Mesothelial cell of epicardium (in vitro differentiated cells): ENCODE measurements around the gene LIMD2. TPM values are rescaled to one million over a fixed set of nuclear protein-coding genes. Genes with fewer than 3 reads are reported as not detected.
"Not testable (repeated sequence)": the region's sequence is repeated elsewhere in the genome, so short reads cannot be mapped to it uniquely, and the experiment has no call there.

Source experiments
- DNase-seq, 2 experiments: peaks; one replicate each; pipeline ENCODE4 v3.0.0; 2021; ENCODE audit warnings: low spot score in 2 of 2; ENCODE audit not compliant: unreplicated experiment in 2 of 2
- H3K27ac Mint-ChIP-seq: 2 replicates; pipeline ENCODE4 v1.8.0; 2021; ENCODE audit warnings: mixed read lengths
- H3K27me3 Mint-ChIP-seq: 2 replicates; pipeline ENCODE4 v1.8.0; 2021; ENCODE audit warnings: low read depth, mixed read lengths
- H3K36me3 Mint-ChIP-seq: 2 replicates; pipeline ENCODE4 v1.8.0; 2021; ENCODE audit warnings: mixed read lengths
- H3K4me1 Mint-ChIP-seq: 2 replicates; pipeline ENCODE4 v1.8.0; 2021; ENCODE audit warnings: mixed read lengths
- H3K4me3 Mint-ChIP-seq: 2 replicates; pipeline ENCODE4 v1.8.0; 2021; ENCODE audit warnings: mild to moderate bottlenecking, moderate library complexity, mixed read lengths
- H3K9me3 Mint-ChIP-seq: 2 replicates; pipeline ENCODE4 v1.8.0; 2021; ENCODE audit warnings: mixed read lengths
- CTCF ChIP-seq: fragments of 200-600 bp; sonication (generic); IDR thresholded peaks from one replicate; pipeline ENCODE4 v1.5.0; 2021; ENCODE audit warnings: antibody characterized with exemption; ENCODE audit not compliant: unreplicated experiment
- total RNA-seq: library from RNA; stranded (reverse); gene quantifications from 3 replicates; pipeline ENCODE4 v1.2.1, GENCODE V29; 2021

The LIMD2 gene
- total RNA-seq, 1 donor from 2014 or later = 76.5 TPM

GRCh38 chr17:63735691-63736090 is 35.8 kb upstream of the LIMD2 start:
- no peak for DNase-seq
- peaks cover 2% of the 10 kb centered on the region for H3K36me3 Mint-ChIP-seq
- no peaks in the 10 kb centered on the region for H3K27me3 Mint-ChIP-seq
- H3K4me1 Mint-ChIP-seq = peaks cover 3% of the 10 kb centered on the region
- H3K9me3 Mint-ChIP-seq = no peaks in the 10 kb centered on the region
- H3K4me3 Mint-ChIP-seq = no peak overlapping the region
- no peak for TF ChIP-seq CTCF
- no peak overlapping the region for H3K27ac Mint-ChIP-seq

DNA sequence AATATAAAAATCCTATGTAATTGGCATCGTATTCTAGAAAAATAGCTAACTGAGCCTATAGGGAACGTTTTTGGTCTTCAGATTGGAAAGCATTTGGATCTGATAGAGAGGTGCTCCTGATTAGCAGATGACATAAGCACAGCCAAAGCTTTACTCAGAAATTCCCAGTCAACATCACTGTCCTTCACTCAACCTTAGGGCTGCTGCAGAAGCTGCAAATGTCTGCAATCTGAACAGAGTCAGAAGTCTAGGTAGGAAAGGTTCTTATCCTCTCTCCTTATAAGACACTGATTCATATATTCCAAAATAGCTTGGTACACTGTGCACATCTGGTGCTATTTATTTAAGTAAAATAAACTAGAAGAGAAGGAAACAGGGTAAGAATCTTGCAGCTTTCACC is 22.5 kb upstream of the LIMD2 start:
- Mint-ChIP-seq H3K9me3 (no peaks in the 10 kb centered on the region), H3K27ac (no peak overlapping the region)
- TF ChIP-seq CTCF = no peak

GRCh38 chr17:63720194-63720593 is 20.3 kb upstream of the LIMD2 start:
- H3K27me3 Mint-ChIP-seq, H3K4me3 Mint-ChIP-seq, H3K36me3 Mint-ChIP-seq, H3K9me3 Mint-ChIP-seq, H3K4me1 Mint-ChIP-seq, DNase-seq, H3K27ac Mint-ChIP-seq: not testable (repeated sequence)

More for the DNA sequence above, 22.5 kb upstream of the LIMD2 start:
- Mint-ChIP-seq H3K27me3 (no peaks in the 10 kb centered on the region), H3K36me3 (peaks cover 10% of the 10 kb centered on the region), H3K4me3 (no peak overlapping the region), H3K4me1 (no peaks in the 10 kb centered on the region)
- DNase-seq = no peak

GRCh38 chr17:63718988-63719387 is 19.1 kb upstream of the LIMD2 start:
- no peak overlapping the region for H3K27ac Mint-ChIP-seq
- H3K4me3 Mint-ChIP-seq = no peak overlapping the region
- no peak for DNase-seq
- H3K4me1 Mint-ChIP-seq = no peaks in the 10 kb centered on the region
- peaks cover 10% of the 10 kb centered on the region for H3K36me3 Mint-ChIP-seq
- TF ChIP-seq CTCF = no peak
- no peaks in the 10 kb centered on the region for H3K9me3 Mint-ChIP-seq
- H3K27me3 Mint-ChIP-seq = no peaks in the 10 kb centered on the region

DNA sequence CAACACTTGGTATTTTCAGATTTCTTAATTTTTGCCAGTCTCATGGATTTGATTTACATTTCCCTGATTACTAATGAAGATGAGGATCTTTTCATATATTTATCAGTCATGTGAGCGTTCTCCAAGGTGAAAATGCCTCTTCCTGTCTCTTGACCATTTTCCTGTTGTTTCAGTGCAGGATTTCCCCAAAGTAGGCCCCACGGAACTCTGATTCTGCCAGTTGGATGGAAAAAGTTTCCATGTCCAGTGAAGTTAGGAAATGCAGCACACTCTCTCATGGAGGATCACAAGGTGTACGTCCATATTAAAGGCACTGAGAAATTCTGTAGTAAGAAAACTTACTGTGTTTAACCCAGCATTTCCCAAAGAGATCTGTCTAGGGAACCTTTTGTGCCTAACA is 16.5 kb upstream of the LIMD2 start:
- Mint-ChIP-seq H3K27me3 (no peaks in the 10 kb centered on the region), H3K4me1 (no peaks in the 10 kb centered on the region), H3K4me3 (no peak overlapping the region), H3K27ac (no peak overlapping the region), H3K36me3 (peaks cover 20% of the 10 kb centered on the region), H3K9me3 (no peaks in the 10 kb centered on the region)
- no peak for TF ChIP-seq CTCF
- DNase-seq = no peak

GRCh38 chr17:63714550-63715277 is 14.8 kb upstream of the LIMD2 start:
- H3K4me1 Mint-ChIP-seq = no peaks in the 10 kb centered on the region
- no peaks in the 10 kb centered on the region for H3K27me3 Mint-ChIP-seq
- H3K9me3 Mint-ChIP-seq = no peaks in the 10 kb centered on the region
- H3K27ac Mint-ChIP-seq = no peak overlapping the region
- no peak for DNase-seq
- H3K36me3 Mint-ChIP-seq = peaks cover 20% of the 10 kb centered on the region
- TF ChIP-seq CTCF = no peak
- no peak overlapping the region for H3K4me3 Mint-ChIP-seq
